Mesenteric fat pad (tissue), 1 donor: Measurements from ENCODE around the gene SPOPL. TPM values are rescaled to one million over a fixed set of nuclear protein-coding genes. Genes with fewer than 3 reads are reported as not detected.
"Not testable (repeated sequence)": the region's sequence is repeated elsewhere in the genome, so short reads cannot be mapped to it uniquely, and the experiment has no call there.

Experiments used
- DNase-seq: peaks from one replicate; pipeline ENCODE4 v3.0.0-alpha.2; 2020; ENCODE audit warnings: low spot score
- total RNA-seq: library from RNA; stranded (reverse); fragmentation: NEBNext Ultra II Directional; extraction: Animal tissue kit (Norgen Biotek cat#: 25700); gene quantifications from one replicate; pipeline ENCODE4 v1.2.1, GENCODE V29; 2021
- donor health status: DM: yes; HTN: yes; CAD: no.

SPOPL gene
- total RNA-seq, 1 donor from 2014 or later = 19.9 TPM

DNA sequence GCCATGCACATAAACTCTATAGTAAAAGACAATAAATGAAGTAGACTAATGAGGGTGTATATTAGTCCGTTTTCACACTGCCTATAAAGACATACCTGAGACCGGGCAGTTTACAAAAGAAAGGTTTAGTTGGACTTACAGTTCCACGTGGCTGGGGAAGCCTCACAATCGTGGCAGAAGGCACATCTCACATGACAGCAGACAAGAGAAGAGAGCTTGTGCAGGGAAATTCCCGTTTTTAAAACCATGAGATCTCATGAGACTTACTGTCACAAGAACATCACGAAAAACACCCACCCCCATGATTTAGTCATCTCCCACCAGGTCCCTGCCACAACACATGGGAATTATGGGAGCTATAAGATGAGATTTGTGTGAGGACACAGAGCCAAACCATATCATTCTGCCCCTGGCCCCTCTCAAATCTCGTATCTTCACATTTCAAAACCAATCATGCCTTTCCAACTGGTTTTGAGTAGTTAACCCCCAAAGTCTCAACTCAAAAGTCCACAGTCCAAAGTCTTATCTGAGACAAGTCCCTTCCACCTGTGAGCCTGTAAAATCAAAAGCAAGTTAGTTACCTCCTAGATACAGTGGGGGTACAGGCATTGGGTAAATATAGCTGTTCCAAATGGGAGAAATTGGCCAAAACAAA is 21.6 kb downstream of the SPOPL start:
- DNase-seq = not testable (repeated sequence)

DNA sequence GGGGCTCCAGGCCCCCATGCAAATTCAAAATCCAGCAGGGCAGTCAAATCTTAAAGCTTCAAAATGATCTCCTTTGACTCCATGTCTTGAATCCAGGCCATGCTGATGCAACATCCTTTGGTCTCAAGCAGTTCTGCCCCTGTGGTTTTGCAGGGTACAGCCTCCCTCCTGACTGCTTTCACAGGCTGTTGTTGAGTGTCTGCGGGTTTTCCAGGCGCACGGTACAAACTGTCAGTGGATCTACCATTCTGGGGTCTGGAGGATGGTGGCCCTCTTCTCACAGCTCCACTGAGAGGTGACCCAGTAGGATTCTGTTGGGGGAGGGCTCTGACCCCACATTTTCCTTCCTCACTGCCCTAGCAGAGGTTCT is 22.1 kb downstream of the SPOPL start:
- not testable (repeated sequence) for DNase-seq

DNA sequence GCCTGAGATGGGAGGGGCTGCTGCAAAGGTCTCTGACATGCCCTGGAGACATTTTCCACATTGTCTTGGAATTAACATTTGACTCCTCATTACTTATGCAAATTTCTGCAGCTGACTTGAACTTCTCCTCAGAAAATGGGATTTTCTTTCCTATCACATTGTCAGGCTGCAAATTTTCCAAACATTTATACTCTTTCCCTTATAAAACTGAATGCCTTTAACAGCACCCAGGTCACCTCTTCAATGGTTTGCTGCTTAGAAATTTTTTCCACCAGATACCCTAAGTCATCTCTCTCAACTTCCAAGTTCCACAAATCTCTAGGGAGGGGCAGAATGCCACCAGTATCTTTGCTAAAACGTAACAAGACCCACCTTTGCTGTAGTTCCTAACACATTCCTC is 22.8 kb downstream of the SPOPL start:
- not testable (repeated sequence) for DNase-seq

DNA sequence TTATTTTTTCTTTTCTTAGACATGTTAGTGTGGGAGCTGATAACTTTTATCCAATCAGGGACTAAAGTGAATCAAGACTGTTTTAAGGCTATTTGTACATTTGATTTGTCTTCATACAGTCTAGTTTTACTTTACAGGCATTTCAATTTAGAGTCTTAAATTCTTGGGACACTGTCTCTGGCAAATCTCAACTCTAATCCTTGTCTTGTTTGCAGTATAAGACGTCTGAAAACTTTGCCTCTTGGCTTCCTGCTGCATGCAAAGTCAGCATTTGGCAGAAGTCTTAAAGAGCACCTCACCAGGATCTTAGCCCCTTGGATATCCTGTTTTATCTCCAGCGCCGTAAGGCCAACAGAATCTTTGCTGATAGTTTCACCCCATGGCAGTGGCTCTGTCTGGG is 30.3 kb downstream of the SPOPL start:
- no peak for DNase-seq

DNA sequence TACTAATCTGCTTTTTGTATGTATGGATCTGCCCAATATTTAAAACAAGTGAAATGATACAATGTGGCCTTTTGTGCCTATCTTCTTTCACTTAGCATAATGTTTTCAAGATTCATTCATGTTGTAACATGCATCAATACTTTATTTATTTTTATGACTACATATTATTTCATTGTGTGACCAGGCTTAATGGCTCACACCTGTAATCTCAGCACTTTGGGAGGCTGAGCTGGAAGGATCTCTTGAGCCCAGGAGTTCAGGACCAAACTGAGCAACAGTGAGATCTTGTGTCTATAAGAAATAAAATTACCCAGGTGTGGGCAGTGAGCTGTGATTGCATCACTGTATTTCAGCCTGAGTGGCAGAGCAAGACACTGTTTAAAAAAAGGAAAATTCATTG is 33.2 kb downstream of the SPOPL start:
- DNase-seq = no peak

DNA sequence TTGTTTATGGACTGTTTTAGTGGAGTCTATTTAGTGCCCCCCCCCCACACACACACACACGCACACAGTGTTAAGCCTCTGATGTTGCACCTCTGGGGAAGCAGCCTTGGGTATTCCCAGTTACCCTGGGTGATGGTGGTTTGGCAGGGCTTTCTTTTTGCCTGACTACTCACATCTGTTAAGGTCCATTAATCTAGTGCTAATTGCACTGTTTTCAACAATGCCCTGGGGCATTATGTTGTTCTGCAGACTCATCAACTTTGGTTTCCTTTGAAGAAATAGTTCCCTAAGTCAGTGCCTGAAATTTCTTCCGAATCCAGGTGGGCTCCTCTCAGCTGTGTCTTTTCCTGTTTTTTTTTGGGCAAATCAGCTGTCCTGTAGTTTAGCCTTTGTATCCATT is 34.7 kb downstream of the SPOPL start:
- no peak for DNase-seq

DNA sequence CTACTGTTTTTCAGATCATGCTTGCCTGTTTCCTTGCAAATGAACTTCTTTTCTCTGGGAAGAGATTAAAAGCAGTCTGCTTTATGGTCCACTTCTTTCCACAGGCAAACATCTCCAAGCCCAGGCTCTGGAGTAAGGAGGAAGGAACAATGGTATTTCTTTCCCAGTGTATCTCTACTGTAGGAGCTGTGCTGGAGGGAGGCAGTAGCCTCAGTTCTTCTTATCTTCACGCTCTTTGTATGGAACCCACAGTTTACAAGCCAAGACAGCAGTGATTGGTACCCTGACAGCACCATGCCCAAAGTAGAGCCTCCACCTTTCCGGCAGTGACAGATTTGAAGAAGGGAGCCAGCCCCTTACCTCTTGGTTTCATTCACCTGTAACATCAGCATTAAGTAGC is 35.2 kb downstream of the SPOPL start:
- DNase-seq = no peak

DNA sequence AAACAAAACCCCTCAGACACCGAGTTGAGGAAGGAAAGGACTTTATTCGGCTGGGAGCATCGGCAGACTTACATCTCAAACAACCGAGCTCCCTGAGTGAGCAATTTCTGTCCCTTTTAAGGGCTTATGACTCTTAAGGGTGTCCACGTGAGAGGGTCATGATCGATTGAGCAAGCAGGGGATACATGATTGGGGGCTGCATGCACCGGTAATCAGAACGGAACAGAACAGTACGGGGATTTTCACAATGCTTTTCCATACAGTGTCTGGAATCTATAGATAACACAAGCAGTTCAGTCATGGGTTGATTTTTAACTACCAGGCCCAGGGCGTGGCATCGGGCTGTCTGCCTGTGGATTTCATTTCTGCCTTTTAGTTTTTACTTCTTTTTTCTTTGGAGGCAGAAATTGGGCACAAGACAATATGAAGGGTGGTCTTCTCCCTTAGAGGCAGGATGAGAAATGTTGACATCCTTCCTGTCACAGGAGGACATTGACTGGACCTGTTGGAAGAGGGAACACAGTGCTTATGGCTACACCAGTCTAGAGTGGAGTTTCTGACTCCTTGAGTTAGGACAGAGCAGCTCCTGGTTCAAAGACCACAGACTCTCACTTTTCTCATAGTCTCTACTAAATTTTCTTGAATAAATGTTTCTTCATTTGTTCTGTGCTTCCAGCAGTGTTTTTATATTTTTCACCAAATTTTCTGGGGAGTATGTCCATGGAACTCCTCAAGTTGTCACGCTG is 35.8 kb downstream of the SPOPL start:
- DNase-seq = no peak

DNA sequence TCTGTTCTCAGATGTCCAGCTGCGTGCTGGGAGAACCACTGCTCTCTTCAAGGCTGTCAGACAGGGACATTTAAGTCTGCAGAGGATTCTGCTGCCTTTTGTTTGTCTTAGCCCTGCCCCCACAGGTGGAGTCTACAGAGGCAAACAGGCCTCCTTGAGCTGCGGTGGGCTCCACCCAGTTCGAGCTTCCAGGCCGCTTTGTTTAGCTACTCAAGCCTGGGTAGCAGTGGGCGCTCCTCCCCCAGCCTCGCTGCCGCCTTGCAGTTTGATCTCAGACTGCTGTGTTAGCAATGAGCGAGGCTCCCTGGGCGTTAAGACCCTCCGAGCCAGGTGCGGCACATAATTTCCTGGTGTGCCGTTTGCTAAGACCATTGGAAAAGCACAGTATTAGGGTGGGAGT is 42.6 kb downstream of the SPOPL start:
- DNase-seq = not testable (repeated sequence)

DNA sequence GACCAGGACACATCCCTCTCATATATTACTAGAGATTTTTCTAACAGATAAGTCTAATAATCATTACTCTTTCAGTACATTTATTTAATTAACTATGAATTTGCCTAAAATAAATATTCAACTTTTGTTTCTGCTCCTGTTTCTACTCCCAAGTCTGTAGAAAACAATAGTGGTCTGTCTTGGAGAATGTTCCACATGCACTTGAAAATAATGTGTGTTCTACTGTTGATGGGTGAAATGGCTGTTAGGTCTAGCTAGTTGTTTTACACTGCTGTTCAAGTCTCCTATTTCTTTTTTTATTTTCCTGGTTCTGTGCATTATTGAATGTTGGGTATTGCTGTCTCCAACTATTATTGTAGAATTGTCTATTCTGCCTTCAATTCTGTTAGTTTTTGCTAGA is 47.2 kb downstream of the SPOPL start:
- no peak for DNase-seq

DNA sequence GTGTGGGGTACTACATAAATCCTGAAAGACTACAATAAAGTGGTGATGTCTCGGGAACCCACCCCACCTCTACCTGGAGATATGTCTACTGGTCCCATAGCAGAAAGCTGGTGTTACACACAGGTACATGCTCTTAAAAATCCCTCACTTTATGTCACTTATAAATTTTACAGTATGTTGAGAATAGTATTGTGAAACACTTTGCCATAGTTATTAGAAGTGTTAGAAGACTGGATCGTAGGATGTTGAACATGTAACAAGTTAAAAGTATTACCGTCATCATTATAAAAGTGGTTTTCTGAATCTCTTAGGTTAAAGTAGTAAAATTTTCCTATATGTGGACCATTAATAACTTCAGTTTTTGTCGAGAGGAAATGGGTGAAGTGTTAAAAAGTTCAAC is 48.6 kb downstream of the SPOPL start:
- no peak for DNase-seq

DNA sequence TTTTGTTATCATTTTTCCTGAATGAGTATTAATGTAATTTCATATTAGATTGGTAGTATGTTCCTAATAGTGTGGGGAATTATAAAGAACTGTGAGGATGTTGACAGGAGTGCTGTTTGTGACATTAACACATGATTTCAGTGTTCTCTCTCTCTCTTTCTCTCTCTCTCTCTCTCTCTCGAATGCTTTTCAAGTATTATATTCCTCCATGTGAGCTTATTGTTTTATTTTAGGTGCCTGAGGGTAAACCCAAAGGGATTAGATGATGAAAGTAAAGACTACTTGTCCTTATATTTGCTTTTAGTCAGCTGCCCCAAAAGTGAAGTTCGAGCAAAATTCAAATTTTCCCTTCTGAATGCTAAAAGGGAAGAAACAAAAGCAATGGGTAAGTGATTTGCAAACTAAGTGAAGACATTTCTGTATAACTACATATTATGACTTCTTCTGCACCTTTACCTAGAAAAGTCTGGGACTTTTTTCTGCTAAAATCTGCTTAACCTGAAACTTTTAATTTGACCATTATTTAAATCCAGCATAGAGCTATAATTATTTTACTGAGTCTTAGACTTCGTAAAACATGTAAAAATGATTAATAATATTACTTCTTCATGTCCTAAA is 49.2 kb downstream of the SPOPL start:
- DNase-seq = no peak

DNA sequence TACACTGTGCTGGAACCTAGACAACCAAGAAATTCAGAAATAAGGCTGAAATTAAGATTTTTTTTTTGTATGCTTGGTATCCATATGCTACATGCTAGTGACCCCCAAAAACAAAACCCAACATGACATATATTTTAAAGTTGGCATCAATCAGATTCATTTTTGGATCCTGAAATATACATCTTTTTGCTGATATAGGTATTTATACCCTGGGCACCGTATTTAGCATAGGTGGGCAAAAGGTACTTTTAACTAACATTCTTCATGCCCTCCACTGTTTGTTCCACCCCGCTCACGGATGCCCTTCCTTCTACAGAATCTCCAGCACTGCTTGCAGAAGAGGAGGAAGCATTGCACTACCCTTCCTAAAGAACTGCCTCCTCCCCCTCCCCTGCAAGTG is 52.6 kb downstream of the SPOPL start:
- DNase-seq = no peak

DNA sequence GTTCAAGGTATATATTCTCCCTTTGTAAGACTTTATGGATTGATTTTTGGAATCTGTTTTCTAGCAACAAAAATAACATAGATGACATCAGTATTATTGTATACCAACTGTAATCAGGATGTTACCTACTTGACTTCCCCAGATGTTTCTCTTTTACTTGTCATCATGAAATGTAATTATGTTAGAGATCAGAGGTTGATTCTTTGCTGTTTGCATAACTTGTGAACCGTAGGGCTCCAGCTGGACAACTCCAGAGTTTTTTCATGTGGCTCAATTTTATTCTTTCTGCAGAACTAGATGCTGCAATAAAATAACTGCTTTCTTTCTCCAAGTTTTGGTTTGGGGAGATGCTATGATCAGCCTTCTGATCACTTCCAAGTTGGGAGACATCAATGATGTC is 58.1 kb downstream of the SPOPL start:
- DNase-seq = no peak

DNA sequence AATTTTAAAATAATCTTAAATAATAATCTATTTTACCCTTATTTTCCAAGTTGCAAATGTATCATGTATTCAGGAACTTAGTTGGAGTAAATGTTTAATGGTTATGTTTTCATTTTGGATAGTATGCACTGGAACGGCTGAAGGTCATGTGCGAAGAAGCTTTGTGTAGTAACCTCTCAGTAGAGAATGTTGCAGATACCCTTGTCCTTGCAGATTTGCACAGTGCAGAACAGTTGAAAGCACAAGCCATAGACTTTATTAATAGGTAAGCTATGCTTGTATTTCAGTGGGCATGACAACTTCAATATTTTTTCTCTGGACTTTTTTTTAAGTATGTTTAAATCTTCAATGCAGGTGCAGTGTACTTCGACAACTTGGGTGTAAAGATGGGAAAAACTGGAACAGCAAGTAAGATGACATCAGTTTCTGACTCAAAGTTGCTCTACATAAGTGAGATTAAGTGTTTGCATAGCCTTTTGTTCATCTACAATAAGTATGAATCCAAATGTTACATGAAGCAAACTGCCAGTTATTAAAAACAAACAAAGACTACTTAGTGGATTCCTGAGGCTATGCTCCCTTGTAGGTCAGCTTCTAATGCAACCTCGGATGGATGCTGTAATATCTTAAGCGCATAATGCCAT is 63.1 kb downstream of the SPOPL start:
- no peak for DNase-seq

DNA sequence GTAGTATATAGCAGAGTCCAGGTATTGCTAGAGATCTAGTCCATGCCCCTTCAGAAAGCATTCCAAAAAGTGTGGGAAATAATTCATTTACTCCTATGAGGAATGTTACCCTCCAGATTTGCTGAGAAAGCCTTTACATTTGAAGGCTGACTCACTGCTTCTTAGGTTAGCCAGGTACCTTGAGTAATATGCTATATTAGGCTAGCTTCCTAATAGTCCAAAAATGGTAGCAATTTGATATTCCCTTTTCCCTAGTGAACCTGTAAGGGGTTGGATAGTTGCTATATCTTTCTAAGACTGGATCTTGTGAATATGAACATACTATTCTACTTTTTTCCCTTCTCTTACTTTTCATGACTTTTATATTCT is 63.6 kb downstream of the SPOPL start:
- no peak for DNase-seq

DNA sequence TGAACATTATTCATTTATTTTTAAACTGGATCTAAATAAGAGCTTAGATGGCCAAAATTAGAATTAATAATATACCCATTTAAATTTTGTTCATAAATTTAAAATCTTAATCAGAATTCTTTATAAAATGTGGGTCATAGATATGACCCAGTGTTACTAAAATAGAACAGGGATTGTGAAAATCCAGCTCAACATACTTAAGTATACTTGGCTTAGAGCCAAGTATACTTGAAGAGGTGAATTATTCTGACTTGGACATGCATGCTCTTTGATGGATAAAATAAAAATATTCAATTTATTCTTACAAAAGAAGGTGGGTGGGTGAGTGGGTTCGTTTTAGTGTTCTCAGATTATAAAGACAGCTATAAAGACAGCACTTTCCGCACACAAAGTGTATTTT is 70.7 kb downstream of the SPOPL start:
- no peak for DNase-seq

DNA sequence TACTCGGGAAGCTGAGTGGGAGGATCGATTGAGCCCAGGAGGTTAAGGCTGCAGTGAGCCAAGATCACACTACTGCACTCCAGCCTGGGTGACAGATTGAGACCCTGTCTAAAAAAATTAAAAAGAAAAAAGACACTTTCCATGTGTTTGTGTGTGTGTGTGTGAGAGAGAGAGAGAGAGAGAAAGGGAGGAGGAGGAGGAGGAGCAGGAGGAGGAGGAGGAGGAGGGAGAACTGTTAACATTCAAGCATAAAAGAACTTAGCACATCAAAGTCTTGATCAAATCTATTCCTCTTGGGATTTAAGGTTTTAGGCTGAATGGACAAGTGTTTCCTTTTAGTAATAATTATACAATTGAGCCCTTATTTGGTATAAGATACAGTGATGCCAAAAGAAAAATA is 75.5 kb downstream of the SPOPL start:
- DNase-seq = no peak

DNA sequence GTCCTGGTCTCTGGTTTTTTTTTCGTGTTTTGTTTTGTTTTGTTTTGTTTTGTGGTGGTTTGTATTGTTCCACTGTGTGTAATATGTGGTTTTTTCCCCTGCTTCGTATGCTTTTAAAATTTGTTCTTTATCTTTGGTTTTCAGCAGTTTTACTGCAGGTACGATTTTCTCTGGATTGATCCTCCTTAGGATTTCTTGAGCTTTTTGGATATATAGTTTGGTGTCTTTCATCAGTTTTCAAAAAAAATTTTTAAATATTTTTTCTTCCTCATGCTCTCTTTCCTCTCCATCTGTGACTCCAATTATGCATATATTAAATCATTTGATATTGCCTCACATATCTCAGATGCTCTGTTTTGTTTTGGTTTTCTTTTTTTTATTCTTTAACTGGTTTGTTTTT is 78.0 kb downstream of the SPOPL start:
- no peak for DNase-seq

DNA sequence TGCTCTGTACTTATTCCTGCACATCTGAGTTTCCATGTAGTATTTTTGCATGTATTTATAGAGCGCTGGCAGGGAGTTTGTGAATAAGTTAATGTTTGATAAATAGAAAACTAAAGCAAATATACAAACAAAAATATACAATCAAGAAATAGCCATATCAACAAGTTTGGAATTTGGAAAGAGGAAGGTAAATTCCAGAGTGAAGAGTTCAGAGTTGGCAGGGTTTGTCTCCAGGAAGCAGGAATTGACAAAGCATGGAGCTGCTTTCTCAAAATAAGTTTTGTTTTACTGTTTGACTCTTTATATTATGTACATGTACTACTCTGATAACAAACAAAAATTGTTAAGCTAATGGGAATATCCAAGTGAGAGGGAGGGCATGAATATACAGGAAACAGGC is 80.3 kb downstream of the SPOPL start:
- no peak for DNase-seq

DNA sequence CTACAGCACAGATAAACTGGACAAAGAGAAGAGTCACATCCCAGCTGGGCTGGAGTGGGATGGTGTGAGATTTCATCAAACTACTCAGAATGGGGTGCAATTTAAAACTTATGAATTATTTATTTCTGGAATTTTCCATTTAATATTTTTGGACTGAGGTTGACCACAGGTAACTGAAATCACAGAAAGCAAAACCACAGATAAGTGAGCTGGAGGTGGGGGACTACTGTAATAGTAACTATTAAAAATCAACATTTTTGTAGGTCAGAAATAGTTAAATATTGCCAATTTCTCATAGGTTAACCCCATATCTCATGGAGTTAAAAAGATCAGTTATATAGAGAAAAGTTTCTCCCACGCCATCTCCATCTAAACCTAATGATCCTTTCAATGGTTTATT is 88.1 kb downstream of the SPOPL start:
- DNase-seq = no peak

DNA sequence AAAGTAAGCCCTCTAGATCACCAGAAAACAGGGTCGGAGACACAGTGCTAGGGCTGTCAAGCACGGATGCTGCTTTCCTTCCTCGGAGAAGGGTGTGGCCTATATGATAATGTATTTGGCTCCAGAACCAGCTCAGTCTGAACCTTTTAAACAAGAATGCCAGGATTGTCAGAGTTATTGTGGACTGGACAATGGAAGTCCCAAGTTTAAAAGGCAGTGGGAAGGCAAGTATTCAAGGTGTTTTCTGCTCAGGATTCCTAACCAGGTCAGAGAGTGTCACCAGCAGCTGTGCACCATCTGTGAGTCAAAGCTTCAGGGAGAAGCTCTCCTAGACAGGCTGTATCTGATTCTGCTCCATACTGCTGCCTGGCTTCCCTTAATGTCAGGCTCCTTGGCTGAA is 94.8 kb downstream of the SPOPL start:
- no peak for DNase-seq
